HG03175 (cell line): Measurements from ENCODE around the gene MSI2.

Source experiments
- ATAC-seq: cut with Tn5 transposase; IDR thresholded peaks from one replicate; pipeline ENCODE4 v1.9.1; 2021; ENCODE audit warnings: mild to moderate bottlenecking, moderate library complexity; ENCODE audit not compliant: unreplicated experiment

The MSI2 gene

DNA sequence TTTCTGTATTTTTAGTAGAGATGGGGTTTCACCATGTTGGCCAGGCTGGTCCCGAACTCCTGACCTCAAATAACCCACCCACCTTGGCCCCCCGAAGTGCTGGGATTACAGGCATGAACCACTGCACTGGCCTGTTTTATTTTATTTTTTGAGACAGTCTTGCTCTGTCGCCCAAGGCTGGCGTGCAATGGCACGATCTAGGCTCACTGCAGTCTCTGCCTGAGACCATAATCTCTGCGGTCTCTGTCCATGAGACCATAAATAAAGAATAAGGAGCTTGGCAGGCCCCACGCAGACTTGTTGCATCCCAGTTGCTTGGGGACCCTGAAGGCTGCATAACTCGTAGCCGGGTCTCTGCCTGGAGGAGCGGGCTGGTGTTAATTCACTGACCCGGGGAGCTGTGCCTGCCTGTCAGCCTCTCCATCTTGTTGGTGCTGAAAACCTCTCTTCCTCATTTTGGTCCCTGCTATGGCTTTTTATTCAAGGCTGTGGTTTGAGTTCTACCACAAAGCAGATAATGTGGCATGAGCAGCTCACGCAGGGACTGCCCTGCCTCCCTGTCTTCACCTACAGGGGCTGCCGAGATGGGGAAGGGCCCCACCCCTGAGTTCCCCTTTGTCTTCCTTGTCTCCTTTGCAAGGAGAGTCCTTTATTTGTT lies 82.1 kb downstream of the MSI2 start:
- ATAC-seq: peak; percentile 67

DNA sequence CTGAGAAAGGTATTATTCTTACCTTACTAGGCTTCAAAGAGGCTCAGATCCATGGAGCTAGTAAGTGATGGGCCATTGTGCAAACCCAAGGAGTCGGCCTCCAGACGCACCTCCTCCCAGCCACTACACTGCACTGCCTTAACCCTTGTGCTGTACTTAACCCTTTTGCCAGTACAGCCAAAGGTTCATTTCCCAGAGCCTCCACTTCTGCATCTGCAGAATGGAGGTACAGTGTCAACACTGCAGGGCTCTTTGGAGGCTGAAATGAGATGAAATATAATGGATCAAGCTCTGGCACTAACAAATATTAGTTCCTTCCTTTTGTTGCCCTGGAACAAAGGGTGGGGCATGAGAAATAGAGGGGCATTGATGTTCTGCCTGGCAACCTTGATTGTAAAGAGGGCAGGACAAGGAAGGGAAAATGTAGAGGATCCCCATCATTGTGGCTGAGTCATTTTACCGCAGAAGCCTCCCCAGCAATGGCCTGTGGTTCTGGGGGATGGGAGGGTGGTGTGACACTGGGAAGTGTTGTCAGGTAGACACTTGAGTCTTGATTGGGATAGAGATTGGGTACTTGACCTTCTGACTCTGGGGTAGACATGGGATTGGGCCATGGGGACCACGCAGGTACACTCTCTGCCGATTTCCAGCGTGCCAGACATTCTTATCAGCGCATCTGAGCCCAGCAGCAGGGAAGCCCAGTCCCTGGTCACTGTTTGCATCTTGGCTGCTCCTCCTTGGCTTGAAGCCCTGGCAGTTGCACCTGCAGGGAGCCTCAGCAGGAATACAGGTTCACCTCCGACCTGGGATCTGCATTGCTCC lies 84.0 kb downstream of the MSI2 start:
- ATAC-seq: no peak

DNA sequence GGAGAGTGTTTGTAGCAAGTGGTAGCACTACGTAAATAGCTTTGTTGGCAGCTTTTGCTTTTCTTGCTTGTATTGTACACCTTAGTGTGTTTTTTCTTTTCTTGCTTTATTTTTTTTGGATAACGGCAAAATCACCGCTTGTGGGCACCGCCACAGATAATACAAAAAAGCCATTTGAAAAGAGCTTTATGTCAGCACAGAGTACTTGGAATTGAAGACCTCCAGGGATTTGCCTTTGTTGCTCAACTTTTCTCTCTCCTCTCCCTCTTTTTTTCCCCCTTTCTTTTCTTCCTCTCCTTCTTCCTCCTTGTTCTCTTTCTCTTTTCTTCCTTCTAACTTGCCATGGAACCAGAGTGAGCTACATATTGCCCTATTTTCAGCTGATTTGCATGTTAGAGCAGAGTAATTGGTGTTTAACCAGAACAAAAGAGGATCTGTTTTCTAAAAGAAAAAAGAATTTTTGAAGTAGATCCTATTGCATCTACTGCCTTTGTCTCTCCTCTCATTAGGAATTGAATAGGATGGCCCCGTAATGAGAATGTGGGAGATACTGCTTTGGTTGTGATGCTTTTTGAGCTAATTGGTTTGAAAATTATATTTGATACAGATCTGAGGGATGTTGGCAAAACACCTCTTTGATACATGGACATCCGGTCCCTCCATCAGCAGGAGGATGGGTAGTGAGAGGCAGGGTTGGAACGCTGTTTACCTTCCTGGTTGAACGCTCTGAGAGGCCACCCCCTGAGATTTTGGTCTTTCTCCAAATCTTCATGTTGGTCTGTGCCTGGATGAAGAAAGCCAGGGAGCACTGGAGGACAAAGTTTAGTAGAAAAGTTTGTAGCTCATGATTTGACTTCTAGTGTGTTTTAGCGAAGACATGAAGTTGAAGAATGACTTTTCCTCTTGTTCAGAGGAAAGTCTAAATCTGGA lies 85.6 kb downstream of the MSI2 start:
- ATAC-seq: no peak

DNA sequence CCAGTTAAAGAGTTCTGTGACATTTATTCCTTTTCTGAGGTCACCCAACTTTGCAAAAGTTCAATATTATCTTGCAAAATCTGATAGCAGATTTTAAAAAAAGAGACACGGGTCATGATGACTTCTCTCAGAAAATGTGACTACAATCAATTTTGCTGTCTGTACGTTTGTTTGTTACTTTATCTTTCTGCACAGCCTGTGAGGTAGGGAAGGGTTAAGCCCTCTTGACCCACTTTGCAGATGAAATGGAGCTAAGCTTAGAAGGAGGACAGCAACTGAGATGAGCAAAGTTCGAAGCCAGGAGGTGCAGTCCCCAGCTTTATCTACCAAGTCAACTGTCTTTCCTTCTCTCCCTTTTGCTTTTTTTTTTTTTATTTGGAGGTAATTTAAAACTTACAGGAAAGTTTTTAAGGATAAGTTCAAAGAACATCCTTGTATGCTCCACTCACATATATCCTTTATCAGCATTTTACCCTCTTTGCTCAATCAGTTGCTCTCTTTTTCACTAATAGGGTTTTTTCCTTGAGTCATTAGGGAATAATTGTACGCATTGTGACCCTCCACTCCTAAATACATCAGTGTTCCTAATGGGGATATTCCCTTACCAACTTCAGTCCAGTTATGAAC lies 86.8 kb downstream of the MSI2 start:
- ATAC-seq: no peak

DNA sequence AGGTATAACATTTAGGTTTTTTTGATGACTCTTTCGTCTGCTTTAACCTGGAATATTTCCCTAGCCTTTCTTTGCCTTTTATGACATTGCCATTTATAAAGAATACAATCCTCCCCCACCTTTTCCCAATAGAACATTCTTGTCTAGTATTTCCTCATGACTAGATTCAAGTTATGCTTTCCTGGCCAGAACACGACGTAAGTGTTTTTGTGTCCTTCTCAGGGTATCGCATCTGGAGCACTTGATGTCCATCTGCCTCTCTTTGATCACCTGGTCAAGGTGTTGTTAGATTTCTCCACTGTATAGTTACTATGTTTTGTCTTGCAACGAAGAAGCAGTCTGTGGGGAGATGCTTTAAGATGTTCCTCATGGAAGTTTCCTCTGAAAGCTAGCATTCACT lies 87.4 kb downstream of the MSI2 start:
- ATAC-seq: no peak

DNA sequence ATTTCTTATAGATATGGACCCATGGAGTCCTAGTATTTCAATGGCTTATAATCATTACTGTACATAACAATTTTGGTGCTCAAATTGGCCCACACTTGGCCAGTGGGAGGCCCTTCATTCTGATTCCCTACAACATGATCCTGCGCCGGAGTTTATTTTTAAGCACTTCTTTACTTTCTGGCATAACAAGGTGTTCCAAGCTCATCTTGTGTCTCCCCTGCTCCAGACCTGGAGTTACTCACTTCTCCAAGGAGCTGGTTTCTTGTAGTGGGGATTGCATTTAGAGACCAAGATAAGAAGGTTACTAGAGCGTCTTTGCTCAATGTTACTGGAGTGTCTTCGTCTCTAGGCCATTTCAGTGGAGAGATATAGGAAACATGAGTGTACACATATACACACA lies 87.9 kb downstream of the MSI2 start:
- ATAC-seq: no peak

DNA sequence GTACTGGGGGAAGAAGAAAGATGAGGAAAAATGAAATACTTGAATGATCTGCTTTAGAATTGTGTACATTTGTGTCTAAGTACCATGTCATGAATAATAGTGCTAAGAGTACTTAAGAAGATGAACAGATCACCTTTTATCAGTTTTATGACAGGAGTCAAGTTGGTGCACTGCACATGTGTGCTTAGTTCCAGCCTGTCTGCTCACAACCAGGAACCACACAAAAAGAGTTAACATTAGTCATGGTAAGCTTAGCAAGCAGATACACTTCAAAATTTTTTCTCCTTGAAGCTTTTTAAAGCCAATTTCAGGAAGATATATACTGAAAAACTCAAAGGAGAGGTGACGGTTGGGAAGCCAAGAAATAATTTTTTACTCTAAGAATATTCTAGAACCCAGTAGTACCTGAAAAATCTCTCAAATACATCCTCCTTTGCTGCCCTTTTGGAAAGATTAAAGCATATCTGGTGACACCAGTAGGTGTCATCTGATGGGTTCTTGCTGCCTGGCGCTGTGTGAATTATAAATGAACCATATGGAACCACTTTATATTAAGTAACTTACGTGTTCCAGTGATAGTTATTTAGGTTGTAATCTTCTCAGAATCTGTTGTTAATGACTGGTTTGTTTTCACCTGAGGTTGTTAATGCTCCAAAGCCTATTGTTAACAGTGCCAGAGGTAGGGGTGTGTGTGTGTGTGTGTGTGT lies 93.4 kb downstream of the MSI2 start:
- no peak for ATAC-seq

DNA sequence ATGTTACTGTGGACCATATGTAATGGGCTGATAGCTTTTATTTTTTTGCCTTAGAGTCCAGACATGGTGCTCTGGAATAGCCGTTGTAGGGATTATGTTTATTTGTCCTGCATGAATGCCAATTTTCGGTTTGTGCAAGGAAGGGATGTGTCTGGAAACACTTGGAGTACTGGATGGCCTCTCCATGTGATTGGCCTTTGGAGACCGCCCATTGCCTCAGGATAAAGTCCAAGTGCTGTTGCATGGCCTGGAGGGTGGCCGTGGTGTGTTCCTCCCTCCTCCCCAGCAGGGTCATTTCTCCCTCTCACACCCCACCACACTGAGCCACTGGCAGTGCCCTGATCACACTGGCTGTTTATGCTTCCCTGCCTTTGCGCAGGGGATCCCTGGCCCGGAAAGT lies 93.9 kb downstream of the MSI2 start:
- ATAC-seq: no peak

DNA sequence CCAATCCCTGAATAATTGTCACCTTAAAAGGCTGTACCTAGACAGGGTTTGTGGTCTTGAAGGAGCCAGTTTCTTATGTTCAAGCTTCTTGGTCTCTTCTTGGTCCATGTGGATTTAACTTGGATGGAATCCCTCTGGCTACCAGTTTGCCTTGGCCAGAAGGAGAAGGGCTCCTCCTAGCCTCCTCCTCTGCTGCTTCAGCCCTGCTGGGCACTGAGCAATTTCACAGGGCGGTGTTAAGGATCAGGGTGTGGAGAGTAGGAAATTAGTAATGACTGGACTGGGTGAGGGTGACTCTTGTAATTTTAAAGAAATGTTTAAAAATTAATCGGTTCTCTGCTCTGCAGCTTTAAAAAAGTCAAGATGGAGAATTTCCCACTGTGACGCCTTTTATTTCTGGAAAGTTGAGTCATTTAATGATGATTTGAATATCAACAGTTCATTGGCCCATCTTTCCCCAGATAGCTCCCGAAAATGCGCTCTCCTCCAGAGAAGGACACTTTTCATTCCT lies 96.4 kb downstream of the MSI2 start:
- ATAC-seq: no peak

DNA sequence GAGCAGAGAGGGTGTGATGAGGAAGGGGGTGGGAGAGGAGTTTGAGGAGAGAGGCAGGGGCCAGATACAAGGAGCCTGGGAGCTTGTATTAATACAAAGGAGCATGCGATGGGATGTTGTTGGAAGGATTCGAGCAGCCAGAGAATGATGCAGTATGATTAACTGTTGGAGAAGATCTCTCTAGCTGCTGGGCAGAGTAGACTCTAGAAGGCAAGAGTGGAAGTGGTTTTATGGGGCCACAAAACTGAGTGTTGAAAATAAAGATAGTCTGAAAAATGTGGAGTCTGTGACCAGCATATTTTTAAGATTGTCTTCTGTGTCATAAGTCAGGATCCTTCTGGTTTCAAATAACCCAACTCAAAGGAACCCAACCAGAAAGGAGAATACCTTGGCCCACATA lies 98.3 kb downstream of the MSI2 start:
- no peak for ATAC-seq

DNA sequence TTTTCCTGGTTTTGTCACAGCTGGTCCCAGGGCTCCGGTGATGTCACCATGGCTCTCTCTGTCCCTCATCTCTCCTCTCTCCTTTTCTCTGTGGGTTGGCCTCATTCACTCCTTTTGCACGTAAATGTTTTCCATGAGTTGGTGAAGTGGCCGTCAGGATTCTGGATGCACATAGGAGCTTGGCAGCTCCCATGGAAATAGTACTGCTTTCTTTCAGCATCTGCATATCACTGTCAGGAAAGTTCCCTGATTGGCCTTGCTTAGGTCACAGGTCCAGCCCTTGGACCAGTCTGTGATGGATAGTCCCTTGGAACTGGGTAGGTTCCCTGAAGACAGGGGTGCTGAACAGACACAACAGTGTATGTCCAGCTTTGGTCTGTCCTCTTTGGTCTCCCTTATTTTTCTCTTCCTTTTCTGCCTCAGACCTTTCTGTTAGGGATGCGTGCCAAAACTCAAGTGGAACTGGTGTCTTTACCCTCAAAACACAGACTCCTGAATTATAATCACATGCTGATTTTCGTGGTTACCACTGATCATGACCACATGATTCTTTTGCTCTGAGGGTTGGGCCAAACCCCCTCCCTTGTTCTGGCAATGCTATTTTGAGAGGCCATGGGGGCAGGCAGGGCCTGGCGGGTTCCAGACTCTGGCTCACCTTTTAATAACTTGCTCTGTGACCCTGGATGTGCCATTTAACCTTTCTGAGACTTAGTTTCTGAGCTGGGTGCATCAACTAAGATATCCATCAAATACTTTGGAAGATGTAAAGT lies 99.0 kb downstream of the MSI2 start:
- no peak for ATAC-seq

DNA sequence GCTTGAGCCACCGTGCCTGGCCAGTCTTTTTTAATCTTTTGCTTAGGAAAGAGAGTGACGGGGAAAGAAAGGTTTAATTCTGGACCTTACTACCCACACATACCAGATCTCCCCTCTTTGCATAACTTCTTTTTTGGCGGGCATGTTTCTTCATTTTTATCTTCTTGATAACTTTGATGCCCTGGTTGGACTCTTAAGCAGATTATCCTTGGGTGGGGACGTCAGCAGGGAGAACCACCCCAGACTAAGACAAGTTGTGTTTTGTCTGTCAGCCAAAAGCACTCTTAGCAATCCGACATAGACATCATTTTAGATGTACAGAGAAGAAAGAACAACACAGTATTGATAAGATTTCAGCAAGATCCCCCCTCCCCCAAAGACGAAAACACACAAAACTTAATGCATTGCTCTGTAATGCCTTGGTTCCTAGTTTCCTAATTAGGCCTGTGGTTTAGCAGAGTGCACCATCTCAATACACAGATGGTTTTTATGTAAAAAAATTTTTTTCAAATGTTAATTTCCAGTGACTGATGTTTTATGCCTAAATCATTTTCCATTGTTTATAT lies 99.9 kb downstream of the MSI2 start:
- ATAC-seq: no peak

DNA sequence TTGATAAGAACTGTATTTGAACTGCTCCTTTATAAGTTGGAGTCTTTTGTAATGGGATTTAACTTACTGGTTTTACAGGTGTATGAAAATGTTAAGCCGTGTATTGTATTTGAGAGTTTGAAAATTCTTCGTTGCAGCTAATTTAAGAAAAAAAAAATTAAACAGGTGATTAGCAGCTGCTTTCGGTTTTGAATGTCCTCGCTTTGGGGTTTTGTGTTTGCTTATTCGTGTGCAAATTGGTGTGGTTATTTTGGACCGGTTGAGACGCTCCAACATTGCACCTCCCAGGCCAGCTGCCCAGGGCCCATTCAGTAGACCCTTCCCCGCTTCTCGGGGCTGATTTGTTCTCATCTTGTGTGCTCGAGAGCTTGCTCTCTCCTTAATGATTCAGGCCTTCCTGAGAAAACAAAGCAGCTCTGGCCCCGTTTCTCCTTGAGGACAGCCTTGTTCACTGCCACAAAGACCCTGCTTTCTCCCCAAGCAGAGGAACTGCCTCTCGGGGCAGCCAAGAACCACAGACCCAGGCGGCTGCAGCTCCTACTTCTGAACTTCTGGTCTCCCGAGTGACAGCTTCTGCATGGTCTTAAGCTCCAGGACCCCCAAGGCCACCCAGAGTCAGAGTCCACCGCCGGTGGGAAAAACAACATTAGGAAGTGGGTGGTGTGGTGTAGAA lies 100.5 kb downstream of the MSI2 start:
- ATAC-seq: peak; percentile 45

DNA sequence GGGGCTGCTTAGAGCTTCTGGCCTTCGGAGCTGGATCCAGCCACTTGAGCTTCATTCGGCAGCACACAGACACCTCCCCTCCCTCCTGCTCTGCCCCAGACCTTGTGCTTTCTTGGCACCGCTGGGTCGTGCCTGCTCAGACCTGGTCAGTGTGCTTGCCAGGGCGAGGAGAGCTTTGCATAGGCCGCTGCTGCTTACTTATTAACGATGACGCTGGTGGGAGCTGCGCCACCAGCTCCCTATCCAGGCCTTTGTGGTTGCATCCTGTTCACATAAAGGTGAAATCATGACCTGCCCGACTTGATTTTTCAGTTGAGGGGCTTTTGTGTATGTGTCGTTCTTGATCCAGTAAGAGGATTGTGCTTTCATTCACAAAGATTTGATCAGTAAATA lies 101.1 kb downstream of the MSI2 start:
- ATAC-seq: peak; percentile 68

DNA sequence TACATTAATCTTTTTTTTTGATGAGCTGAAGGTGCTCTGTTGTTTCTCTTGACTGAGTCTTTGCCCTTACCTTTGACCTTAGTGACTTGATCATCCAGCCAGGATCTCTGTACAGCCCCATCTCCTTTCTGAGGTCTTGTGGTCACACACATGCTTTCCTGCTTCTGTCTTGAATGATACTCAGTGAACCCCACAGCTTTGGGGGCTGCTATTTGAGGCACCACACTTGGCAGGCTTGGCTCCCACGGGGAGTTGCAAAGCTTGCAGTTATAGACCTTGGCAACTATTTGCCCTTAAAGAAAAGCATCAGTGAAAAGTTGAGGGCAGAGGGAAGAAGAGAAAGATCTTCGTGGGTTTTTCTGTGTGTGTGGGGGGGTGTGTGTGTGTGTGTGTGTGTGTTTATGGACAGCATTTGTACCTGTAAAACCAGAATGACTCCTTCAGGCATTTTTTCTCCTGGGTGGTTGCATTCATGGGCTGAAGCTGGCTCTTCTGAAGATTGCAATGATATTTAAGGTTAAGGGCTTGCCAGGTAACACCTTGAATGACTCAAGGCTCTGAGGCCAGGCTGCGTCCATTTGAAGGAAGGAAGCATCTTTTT lies 101.6 kb downstream of the MSI2 start:
- ATAC-seq: peak; percentile 54

DNA sequence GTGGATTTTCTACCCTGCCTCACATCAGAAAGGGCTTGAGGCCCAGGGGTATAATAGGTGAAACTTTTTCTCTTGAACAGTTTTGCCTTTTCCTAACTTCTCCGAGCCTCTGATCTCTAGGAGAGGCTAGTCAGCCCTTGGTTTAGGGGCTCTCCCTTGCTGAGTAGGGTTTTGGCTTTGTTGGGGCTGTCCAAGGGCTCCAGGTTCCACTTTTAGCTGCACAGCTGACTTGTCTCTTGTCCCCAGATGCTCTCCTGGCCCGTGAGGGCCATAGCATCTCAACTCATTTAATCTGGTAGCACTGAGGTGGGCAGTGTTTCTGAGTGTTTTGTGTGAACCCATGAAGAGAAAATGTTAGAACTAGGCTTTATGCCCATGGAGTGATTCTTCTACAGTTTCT lies 103.9 kb downstream of the MSI2 start:
- no peak for ATAC-seq

DNA sequence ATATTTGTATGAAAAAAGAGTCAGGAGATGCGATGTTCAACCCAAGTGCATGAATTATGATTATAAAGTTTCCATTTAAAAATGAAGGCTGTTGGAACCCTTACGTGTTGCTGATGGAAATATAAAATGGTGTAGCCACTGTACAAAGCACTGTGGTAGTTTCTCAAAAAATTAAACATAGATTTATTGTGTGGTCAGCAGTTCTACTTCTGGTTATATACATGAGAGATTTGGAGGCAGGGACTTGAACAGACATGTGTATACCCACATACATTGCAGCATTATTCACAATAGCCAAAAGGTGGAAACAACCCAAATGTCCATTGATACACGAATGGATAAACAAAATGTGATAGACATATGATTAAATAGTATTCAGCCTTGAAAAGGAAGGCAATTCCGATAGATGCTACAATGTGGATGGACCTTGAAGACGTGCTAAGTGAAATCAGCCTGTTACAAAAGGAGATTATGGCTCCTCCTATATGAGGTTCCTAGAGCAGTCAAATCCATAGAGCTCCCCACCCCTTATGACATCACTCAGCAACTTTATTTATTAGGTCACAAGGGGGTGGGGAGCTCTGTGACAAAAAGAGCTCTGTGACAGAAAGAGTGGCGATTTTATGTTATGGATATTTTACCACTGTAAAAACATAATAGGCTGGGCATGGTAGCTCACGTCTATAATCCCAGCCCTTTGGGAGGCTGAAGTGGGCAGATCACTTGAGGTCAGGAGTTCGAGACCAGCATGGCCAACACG lies 106.7 kb downstream of the MSI2 start:
- no peak for ATAC-seq
